HG03039 (cell line): ENCODE results near the gene MCUR1.
"Not testable (repeated sequence)": the region's sequence is repeated elsewhere in the genome, so short reads cannot be mapped to it uniquely, and the experiment has no call there.

Experiments
- ATAC-seq: cut with Tn5 transposase; IDR thresholded peaks from one replicate; pipeline ENCODE4 v1.9.1; 2021; ENCODE audit warnings: mild to moderate bottlenecking, moderate library complexity; ENCODE audit not compliant: unreplicated experiment

MCUR1 gene

GRCh38 chr6:13829419-13829818 lies 15.1 kb upstream of the MCUR1 start:
- not testable (repeated sequence) for ATAC-seq

GRCh38 chr6:13828656-13829301 lies 14.4 kb upstream of the MCUR1 start:
- not testable (repeated sequence) for ATAC-seq

GRCh38 chr6:13827032-13827431 lies 12.7 kb upstream of the MCUR1 start:
- no peak for ATAC-seq

GRCh38 chr6:13825871-13826270 lies 11.5 kb upstream of the MCUR1 start:
- no peak for ATAC-seq

GRCh38 chr6:13818341-13818740 lies 4.0 kb upstream of the MCUR1 start:
- ATAC-seq: no peak

- no peak for ATAC-seq
Observed at GRCh38 chr6:13814938-13815575, 700 bp upstream of the MCUR1 start.

GRCh38 chr6:13813621-13814175 lies 659 bp downstream of the MCUR1 start:
- peak; percentile 21 for ATAC-seq

- ATAC-seq: no peak
Observed at GRCh38 chr6:13813026-13813425, 1.3 kb downstream of the MCUR1 start.

- no peak for ATAC-seq
Observed at GRCh38 chr6:13812359-13812642, 2.1 kb downstream of the MCUR1 start.

GRCh38 chr6:13811627-13812358 lies 2.6 kb downstream of the MCUR1 start:
- no peak for ATAC-seq

GRCh38 chr6:13810688-13811446 lies 3.5 kb downstream of the MCUR1 start:
- ATAC-seq: no peak

- no peak for ATAC-seq
Observed at GRCh38 chr6:13808801-13809200, 5.6 kb downstream of the MCUR1 start.

- no peak for ATAC-seq
Observed at GRCh38 chr6:13807696-13808095, 6.7 kb downstream of the MCUR1 start.

GRCh38 chr6:13803581-13803980 lies 10.8 kb downstream of the MCUR1 start:
- no peak for ATAC-seq

- ATAC-seq: no peak
Observed at GRCh38 chr6:13800615-13801014, 13.7 kb downstream of the MCUR1 start.

- no peak for ATAC-seq
Observed at GRCh38 chr6:13796781-13797180, 17.6 kb downstream of the MCUR1 start.

- peak; percentile 88 for ATAC-seq
Observed at GRCh38 chr6:13795041-13795750, 19.2 kb downstream of the MCUR1 start.

GRCh38 chr6:13794184-13794583 lies 20.2 kb downstream of the MCUR1 start:
- ATAC-seq: no peak

- no peak for ATAC-seq
Observed at GRCh38 chr6:13789746-13790145, 24.6 kb downstream of the MCUR1 start.

- no peak for ATAC-seq
Observed at GRCh38 chr6:13788820-13789219, 25.5 kb downstream of the MCUR1 start.

- no peak for ATAC-seq
Observed at GRCh38 chr6:13787137-13787536, 27.2 kb downstream of the MCUR1 start.
